MM.1S (cell line): Measurements from ENCODE around the gene ATG2B.

Experiments
- DNase-seq: peaks from one replicate; pipeline ENCODE4 v3.0.0-alpha.2; 2015
- H2AFZ ChIP-seq: fragments of 300-600 bp; sonication (generic); 2 replicates; pipeline ENCODE4 v1.6.0; 2016; ENCODE audit warnings: antibody characterized with exemption, low read length
- H3F3A ChIP-seq: fragments of 300-600 bp; sonication (generic); 2 replicates; pipeline ENCODE4 v1.6.1; 2016; ENCODE audit warnings: mild to moderate bottlenecking, antibody characterized with exemption, low read length, moderate library complexity, mixed read lengths; ENCODE audit not compliant: insufficient read depth
- H3K27ac ChIP-seq: fragments of 300-600 bp; sonication (generic); 2 replicates; pipeline ENCODE4 v1.5.1; 2016; ENCODE audit warnings: mild to moderate bottlenecking, low read length
- H3K27me3 ChIP-seq: fragments of 300-600 bp; sonication (generic); replicated peaks from 2 replicates; pipeline ENCODE4 v1.6.0; 2016; ENCODE audit warnings: low read length; ENCODE audit not compliant: insufficient read depth
- H3K36me3 ChIP-seq: fragments of 300-600 bp; sonication (generic); replicated peaks from 2 replicates; pipeline ENCODE4 v1.6.1; 2016; ENCODE audit warnings: mild to moderate bottlenecking, low read length, mixed read lengths; ENCODE audit not compliant: insufficient read depth
- H3K4me1 ChIP-seq: fragments of 300-600 bp; sonication (generic); 2 replicates; pipeline ENCODE4 v1.6.1; 2016; ENCODE audit warnings: low read length, mixed read lengths
- H3K4me2 ChIP-seq: fragments of 300-600 bp; sonication (generic); 2 replicates; pipeline ENCODE4 v1.6.0; 2016; ENCODE audit warnings: low read depth, low read length
- H3K4me3 ChIP-seq: fragments of 300-600 bp; sonication (generic); 2 replicates; pipeline ENCODE4 v1.5.1; 2016; ENCODE audit warnings: low read length, mixed read lengths
- H3K79me2 ChIP-seq: fragments of 300-600 bp; sonication (generic); 2 replicates; pipeline ENCODE4 v1.6.1; 2016; ENCODE audit warnings: mixed run types, low read length, mixed read lengths
- H3K9ac ChIP-seq: fragments of 300-600 bp; sonication (generic); 2 replicates; pipeline ENCODE4 v1.6.1; 2016; ENCODE audit warnings: low read length, mixed read lengths
- H3K9me2 ChIP-seq: fragments of 300-600 bp; sonication (generic); replicated peaks from 2 replicates; pipeline ENCODE4 v1.6.1; 2016; ENCODE audit warnings: mild to moderate bottlenecking, low read length, mixed read lengths; ENCODE audit not compliant: insufficient read depth
- H3K9me3 ChIP-seq: fragments of 300-600 bp; sonication (generic); replicated peaks from 2 replicates; pipeline ENCODE4 v1.6.1; 2016; ENCODE audit warnings: mild to moderate bottlenecking, low read length, mixed read lengths; ENCODE audit not compliant: insufficient read depth
- H4K20me1 ChIP-seq: fragments of 300-600 bp; sonication (generic); 2 replicates; pipeline ENCODE4 v1.6.1; 2016; ENCODE audit warnings: mild to moderate bottlenecking, low read length, moderate library complexity, mixed read lengths; ENCODE audit not compliant: insufficient read depth
- EZH2 ChIP-seq: fragments of 300-600 bp; sonication (generic); optimal IDR thresholded peaks from 2 replicates; pipeline ENCODE3; 2017; ENCODE audit warnings: low read depth, mild to moderate bottlenecking, antibody characterized with exemption, low read length, mixed read lengths
- EZH2phosphoT487 ChIP-seq: fragments of 300-600 bp; sonication (generic); IDR thresholded peaks from 2 replicates; pipeline ENCODE4 v1.6.1; 2018; ENCODE audit warnings: antibody characterized with exemption, low read length
- TF ChIP-seq, protein P1 (sequence below): fragments of 300-600 bp; sonication (generic); IDR thresholded peaks from 2 replicates; pipeline ENCODE4 v1.5.1; 2016; ENCODE audit warnings: antibody characterized with exemption, low read length, mixed read lengths

ATG2B gene

DNA sequence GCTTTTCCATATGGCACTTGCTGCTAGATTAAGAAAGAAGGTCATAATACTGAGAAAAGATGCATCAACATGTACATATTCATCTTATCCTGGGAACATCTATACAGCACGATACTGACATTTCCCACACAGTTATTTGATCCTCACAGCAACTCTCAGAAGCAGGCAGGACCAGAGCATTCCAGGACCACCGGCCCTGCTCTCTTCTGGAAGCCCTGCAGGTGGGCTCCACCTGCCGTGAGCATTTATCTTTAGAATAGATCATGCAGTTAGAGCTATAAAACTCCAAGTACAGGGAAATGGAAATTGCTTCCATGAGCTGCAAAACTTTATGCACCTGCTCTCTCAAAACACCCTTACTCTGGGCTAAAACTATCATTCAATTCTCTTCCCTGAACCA lies 112.7 kb downstream of the ATG2B start:
- Histone ChIP-seq H3K36me3 (no peaks in the 10 kb centered on the region), H3K9me2 (no peaks in the 10 kb centered on the region), H3K9me3 (no peaks in the 10 kb centered on the region), H3K27me3 (no peaks in the 10 kb centered on the region), H3K9ac (no peak overlapping the region), H3F3A (no peaks in the 10 kb centered on the region), H3K4me3 (no peak overlapping the region), H3K79me2 (no peaks in the 10 kb centered on the region), H3K4me2 (no peak overlapping the region), H4K20me1 (no peaks in the 10 kb centered on the region), H3K4me1 (no peaks in the 10 kb centered on the region), H2AFZ (no peak overlapping the region), H3K27ac (no peak overlapping the region)
- TF ChIP-seq EZH2 (no peak), EZH2phosphoT487 (no peak)
- TF ChIP-seq, protein P1, sequence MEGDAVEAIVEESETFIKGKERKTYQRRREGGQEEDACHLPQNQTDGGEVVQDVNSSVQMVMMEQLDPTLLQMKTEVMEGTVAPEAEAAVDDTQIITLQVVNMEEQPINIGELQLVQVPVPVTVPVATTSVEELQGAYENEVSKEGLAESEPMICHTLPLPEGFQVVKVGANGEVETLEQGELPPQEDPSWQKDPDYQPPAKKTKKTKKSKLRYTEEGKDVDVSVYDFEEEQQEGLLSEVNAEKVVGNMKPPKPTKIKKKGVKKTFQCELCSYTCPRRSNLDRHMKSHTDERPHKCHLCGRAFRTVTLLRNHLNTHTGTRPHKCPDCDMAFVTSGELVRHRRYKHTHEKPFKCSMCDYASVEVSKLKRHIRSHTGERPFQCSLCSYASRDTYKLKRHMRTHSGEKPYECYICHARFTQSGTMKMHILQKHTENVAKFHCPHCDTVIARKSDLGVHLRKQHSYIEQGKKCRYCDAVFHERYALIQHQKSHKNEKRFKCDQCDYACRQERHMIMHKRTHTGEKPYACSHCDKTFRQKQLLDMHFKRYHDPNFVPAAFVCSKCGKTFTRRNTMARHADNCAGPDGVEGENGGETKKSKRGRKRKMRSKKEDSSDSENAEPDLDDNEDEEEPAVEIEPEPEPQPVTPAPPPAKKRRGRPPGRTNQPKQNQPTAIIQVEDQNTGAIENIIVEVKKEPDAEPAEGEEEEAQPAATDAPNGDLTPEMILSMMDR = no peak
- DNase-seq = no peak

- Histone ChIP-seq H3K4me3 (no peak overlapping the region), H3K36me3 (no peaks in the 10 kb centered on the region), H3K79me2 (no peaks in the 10 kb centered on the region), H3K9ac (no peak overlapping the region), H3K27ac (no peak overlapping the region), H3K27me3 (no peaks in the 10 kb centered on the region), H3K4me1 (no peaks in the 10 kb centered on the region), H3F3A (no peaks in the 10 kb centered on the region), H4K20me1 (no peaks in the 10 kb centered on the region), H3K9me2 (no peaks in the 10 kb centered on the region), H3K4me2 (no peak overlapping the region), H3K9me3 (no peaks in the 10 kb centered on the region), H2AFZ (no peak overlapping the region)
- TF ChIP-seq EZH2 (no peak), EZH2phosphoT487 (no peak)
- TF ChIP-seq, protein P1 = no peak
- DNase-seq = no peak
Measured at GRCh38 chr14:96249029-96249428, 114.1 kb downstream of the ATG2B start.

DNA sequence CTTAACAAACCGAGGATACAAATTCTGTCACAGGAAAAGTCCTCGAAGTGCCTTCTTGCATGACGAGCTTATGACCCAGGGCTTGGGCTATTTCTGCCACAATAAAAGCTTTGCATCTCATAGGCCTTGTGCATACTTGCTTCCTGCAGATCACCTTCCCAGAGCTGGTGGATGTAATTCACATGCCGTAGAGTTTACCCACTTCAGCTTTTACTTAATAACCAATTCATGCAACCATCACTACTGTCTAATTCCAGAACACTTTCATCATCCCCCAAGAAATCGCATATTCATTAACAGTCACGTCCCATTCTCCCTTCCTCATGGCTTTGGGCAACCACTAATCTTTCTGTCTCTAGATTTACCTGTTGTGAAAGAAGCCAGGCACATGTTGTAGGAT lies 116.1 kb downstream of the ATG2B start:
- no peaks in the 10 kb centered on the region for H3K36me3 ChIP-seq
- H3K27ac ChIP-seq = no peak overlapping the region
- H4K20me1 ChIP-seq = no peaks in the 10 kb centered on the region
- H3K9ac ChIP-seq = no peak overlapping the region
- no peaks in the 10 kb centered on the region for H3K9me2 ChIP-seq
- TF ChIP-seq, protein P1 = no peak
- no peak for TF ChIP-seq EZH2phosphoT487
- TF ChIP-seq EZH2 = no peak
- H3K9me3 ChIP-seq = no peaks in the 10 kb centered on the region
- H3K4me2 ChIP-seq = no peak overlapping the region
- H3K79me2 ChIP-seq = no peaks in the 10 kb centered on the region
- H3K4me1 ChIP-seq = no peaks in the 10 kb centered on the region
- no peak overlapping the region for H2AFZ ChIP-seq
- H3F3A ChIP-seq = no peaks in the 10 kb centered on the region
- H3K4me3 ChIP-seq = no peak overlapping the region
- DNase-seq = no peak
- no peaks in the 10 kb centered on the region for H3K27me3 ChIP-seq

GRCh38 chr14:96246539-96246847 lies 116.6 kb downstream of the ATG2B start:
- Histone ChIP-seq H3K27me3 (no peaks in the 10 kb centered on the region), H3K4me1 (no peaks in the 10 kb centered on the region), H3K9me3 (no peaks in the 10 kb centered on the region), H2AFZ (no peak overlapping the region), H3K9ac (no peak overlapping the region), H3K79me2 (no peaks in the 10 kb centered on the region), H3K27ac (no peak overlapping the region), H3F3A (no peaks in the 10 kb centered on the region), H3K36me3 (no peaks in the 10 kb centered on the region), H3K4me2 (no peak overlapping the region), H4K20me1 (no peaks in the 10 kb centered on the region), H3K9me2 (no peaks in the 10 kb centered on the region), H3K4me3 (no peak overlapping the region)
- no peak for DNase-seq
- TF ChIP-seq, protein P1 = no peak
- TF ChIP-seq EZH2phosphoT487 = no peak
- TF ChIP-seq EZH2 = no peak
